Testis (tissue), 3 donors: ENCODE results near the gene MOB3B. TPM values are rescaled to one million over a fixed set of nuclear protein-coding genes. Genes with fewer than 3 reads are reported as not detected.

Experiments
- DNase-seq: peaks from one replicate; pipeline ENCODE4 v3.0.0-alpha.2; 2019
- H3K27ac ChIP-seq, 2 donors: fragments of 200-600 bp; sonication (generic); one replicate each; pipeline ENCODE4 v1.5.1; 2019
- H3K27me3 ChIP-seq: fragments of 200-600 bp; sonication (generic); one replicate; pipeline ENCODE4 v1.5.1; 2019
- H3K36me3 ChIP-seq: fragments of 200-600 bp; sonication (generic); one replicate; pipeline ENCODE4 v1.5.1; 2017; ENCODE audit warnings: low read depth; ENCODE audit errors: missing control alignments
- H3K4me1 ChIP-seq: fragments of 200-600 bp; sonication (generic); one replicate; pipeline ENCODE4 v1.5.1; 2019
- H3K4me3 ChIP-seq, 2 donors: fragments of 200-600 bp; sonication (generic); one replicate each; pipeline ENCODE4 v1.5.1; 2017 to 2019
- H3K9me3 ChIP-seq: fragments of 200-600 bp; sonication (generic); one replicate; pipeline ENCODE4 v1.5.1; 2017
- CTCF ChIP-seq, 3 experiments: fragments of 450-650 bp in 2 of 3; fragments of 200-600 bp in 1 of 3; sonication (generic) in 1 of 3; IDR thresholded peaks; one replicate each; pipeline ENCODE4 v1.5.1; 2016 to 2019; ENCODE audit warnings: antibody characterized with exemption in 3 of 3, mild to moderate bottlenecking in 2 of 3, moderate library complexity in 1 of 3
- POLR2A ChIP-seq: fragments of 450-650 bp; IDR thresholded peaks from one replicate; pipeline ENCODE4 v1.6.1; 2017; ENCODE audit warnings: antibody characterized with exemption, mild to moderate bottlenecking, moderate library complexity
- WGBS, 2 donors: methylation state at CpG; one replicate each; pipeline ENCODE4 v1.1.5; 2018; 5-methylcytosine and 5-hydroxymethylcytosine counted together
- intact Hi-C: fragments of 100-400 bp; cut with DNase I; formaldehyde crosslinking; loops from one replicate; pipeline ENCODE4 v1.15.1; 2023; ENCODE audit warnings: low total_unique reads
- polyA plus RNA-seq: library from polyadenylated mRNA; stranded (reverse); fragments of 350-450 nt; fragmentation: Illumina TruSeq; extraction: RNeasy Lipid Tissue Mini Kit (QIAGEN cat#74804); gene quantifications from one replicate; pipeline ENCODE4 v1.2.3, GENCODE V29; 2014; ENCODE audit warnings: low read depth, low replicate concordance; ENCODE audit not compliant: insufficient read depth
- total RNA-seq, 2 donors: library from RNA; depleted of rRNA; stranded (reverse); fragments of >200 nt; gene quantifications; one replicate each; pipeline ENCODE4 v1.2.3, GENCODE V29; 2016

Gene MOB3B
- total and polyA plus RNA-seq, 3 donors from 2014 or later = 9.1 to 23.2 (median 17.5) TPM

- DNase-seq = no peak
- peak overlapping the region; percentile 41 to 75 for H3K27ac ChIP-seq
- no peaks in the 10 kb centered on the region for H3K27me3 ChIP-seq
- 20 to 40% methylated on average over 3 of the region's 3 CpGs for WGBS, 2 donors
- intact Hi-C loops = no loop called here
- H3K4me1 ChIP-seq = peaks cover 36% of the 10 kb centered on the region
- no peak overlapping the region for H3K4me3 ChIP-seq
- H3K36me3 ChIP-seq = no peaks in the 10 kb centered on the region
- no peaks in the 10 kb centered on the region for H3K9me3 ChIP-seq
- no peak for TF ChIP-seq CTCF (IDR thresholded peaks at IDR 0.05)
- TF ChIP-seq POLR2A = no peak
These were observed 97.3 kb downstream of the MOB3B start for GRCh38 chr9:27432308-27432707.

- intact Hi-C loops = no loop called here
- WGBS, 2 donors = 42 to 48% methylated on average over 2 of the region's 2 CpGs
These were observed 98.0 kb downstream of the MOB3B start for GRCh38 chr9:27431543-27432147.

GRCh38 chr9:27430750-27431535, 98.7 kb downstream of the MOB3B start:
- Histone ChIP-seq H3K9me3 (no peaks in the 10 kb centered on the region), H3K4me1 (peaks cover 41% of the 10 kb centered on the region), H3K4me3 (no peak overlapping the region), H3K27me3 (no peaks in the 10 kb centered on the region), H3K27ac (peak overlapping the region; percentile 64 to 75), H3K36me3 (no peaks in the 10 kb centered on the region)
- WGBS, 2 donors = 52 to 73% methylated on average over 5 of the region's 5 CpGs
- intact Hi-C loops = no loop called here
- no peak for DNase-seq
- no peak for TF ChIP-seq CTCF (IDR thresholded peaks at IDR 0.05)
- TF ChIP-seq POLR2A = no peak

More at GRCh38 chr9:27431543-27432147, 98.0 kb downstream of the MOB3B start:
- no peaks in the 10 kb centered on the region for H3K27me3 ChIP-seq
- DNase-seq = no peak
- TF ChIP-seq POLR2A (no peak), CTCF (IDR thresholded peaks at IDR 0.05) (no peak)
- peaks cover 35% of the 10 kb centered on the region for H3K4me1 ChIP-seq
- no peaks in the 10 kb centered on the region for H3K36me3 ChIP-seq
- no peaks in the 10 kb centered on the region for H3K9me3 ChIP-seq
- H3K27ac ChIP-seq = peak overlapping the region; percentile 64 to 75
- H3K4me3 ChIP-seq = no peak overlapping the region

- WGBS, 2 donors = 52 to 85% methylated on average over 4 of the region's 4 CpGs
- peaks cover 41% of the 10 kb centered on the region for H3K4me1 ChIP-seq
- H3K4me3 ChIP-seq = no peak overlapping the region
- H3K9me3 ChIP-seq = no peaks in the 10 kb centered on the region
- TF ChIP-seq POLR2A (no peak), CTCF (IDR thresholded peaks at IDR 0.05) (no peak)
- H3K27ac ChIP-seq = peak overlapping the region; percentile 26 to 51
- H3K27me3 ChIP-seq = no peaks in the 10 kb centered on the region
- DNase-seq = no peak
- intact Hi-C loops = no loop called here
- H3K36me3 ChIP-seq = no peaks in the 10 kb centered on the region
These were observed 99.7 kb downstream of the MOB3B start for GRCh38 chr9:27429917-27430316.
